NOMO-1 treated with DMSO at 0.1 percent for 48 hours (cell line): ENCODE measurements around the gene SIGMAR1.

ENCODE experiments used
- DNase-seq: peaks from one replicate; lab custom pipeline; 2025; ENCODE audit not compliant: unreplicated experiment; lab: John Stamatoyannopoulos, UW

SIGMAR1 gene

GRCh38 chr9:34633166-34633565, 4.4 kb downstream of the SIGMAR1 start:
- DNase-seq, result no peak

- no peak for DNase-seq
These were observed 7.0 kb downstream of the SIGMAR1 start for GRCh38 chr9:34630402-34631154.

GRCh38 chr9:34629491-34629808, 8.1 kb downstream of the SIGMAR1 start:
- DNase-seq, result no peak

- DNase-seq, result no peak
These were observed 8.7 kb downstream of the SIGMAR1 start, which contains the start of gene ARID3C for GRCh38 chr9:34628656-34629490. Gene ARID3C, minus strand, starts transcription at chr9:34629066. Its CDS starts 1,052 bp downstream, at chr9:34628014.

- DNase-seq, result no peak
These were observed 9.6 kb downstream of the SIGMAR1 start for GRCh38 chr9:34627716-34628655.

GRCh38 chr9:34625186-34625486, 12.5 kb downstream of the SIGMAR1 start:
- no peak for DNase-seq

- DNase-seq, result no peak
These were observed 13.0 kb downstream of the SIGMAR1 start for GRCh38 chr9:34624475-34625185.

- DNase-seq, result no peak
These were observed 14.0 kb downstream of the SIGMAR1 start for GRCh38 chr9:34623374-34624235.

- peak; percentile 99 for DNase-seq
These were observed 17.3 kb downstream of the SIGMAR1 start, which contains the start of gene DCTN3 for GRCh38 chr9:34620061-34620994. Gene DCTN3, minus strand, starts transcription at chr9:34620495. Its CDS starts 31 bp downstream, at chr9:34620464.

GRCh38 chr9:34615132-34615531, 22.5 kb downstream of the SIGMAR1 start:
- no peak for DNase-seq

GRCh38 chr9:34612788-34613390, 24.7 kb downstream of the SIGMAR1 start:
- DNase-seq, result peak; percentile 82

- peak; percentile 77 for DNase-seq
These were observed 25.5 kb downstream of the SIGMAR1 start, which contains the start of gene RPP25L for GRCh38 chr9:34611811-34612787. Gene RPP25L, minus strand, starts transcription at chr9:34612097. Its CDS starts 801 bp downstream, at chr9:34611296.

- DNase-seq, result no peak
These were observed 26.3 kb downstream of the SIGMAR1 start for GRCh38 chr9:34611251-34611810.

- DNase-seq, result no peak
These were observed 27.0 kb downstream of the SIGMAR1 start for GRCh38 chr9:34610434-34611206.

GRCh38 chr9:34607331-34607730, 30.3 kb downstream of the SIGMAR1 start:
- DNase-seq, result no peak

GRCh38 chr9:34606905-34607304, 30.7 kb downstream of the SIGMAR1 start:
- no peak for DNase-seq
